Activated CD4-positive, CD25-positive, alpha-beta regulatory T cell (primary cell): Measurements from ENCODE around the gene RNU1-2.
"Not testable (repeated sequence)": the region's sequence is repeated elsewhere in the genome, so short reads cannot be mapped to it uniquely, and the experiment has no call there.

Experiments
- DNase-seq, 4 experiments: peaks; one replicate each; lab custom pipeline; 2025; lab: John Stamatoyannopoulos, UW

Gene RNU1-2

GRCh38 chr1:16888860-16889816 lies 6.6 kb upstream of the RNU1-2 start:
- DNase-seq, result peak in 3 of 4 experiments; percentile 36 to 50 (median 44)

GRCh38 chr1:16890539-16891021 lies 5.2 kb upstream of the RNU1-2 start:
- not testable (repeated sequence) for DNase-seq

- not testable (repeated sequence) for DNase-seq
These were observed 4.7 kb upstream of the RNU1-2 start for GRCh38 chr1:16891057-16891456.

- DNase-seq, result not testable (repeated sequence)
These were observed 2.7 kb upstream of the RNU1-2 start for GRCh38 chr1:16892978-16893525.

- DNase-seq, result not testable (repeated sequence)
These were observed 2.0 kb upstream of the RNU1-2 start for GRCh38 chr1:16893796-16894195.

- not testable (repeated sequence) for DNase-seq
These were observed 1.4 kb upstream of the RNU1-2 start for GRCh38 chr1:16894338-16894737.

GRCh38 chr1:16895233-16895597 lies 565 bp upstream of the RNU1-2 start:
- not testable (repeated sequence) for DNase-seq

GRCh38 chr1:16896316-16897055 lies 706 bp downstream of the RNU1-2 start:
- DNase-seq, result peak; percentile 22 to 74 (median 54)

- DNase-seq, result not testable (repeated sequence)
These were observed 1.9 kb downstream of the RNU1-2 start for GRCh38 chr1:16897653-16898052.

- not testable (repeated sequence) for DNase-seq
These were observed 2.5 kb downstream of the RNU1-2 start for GRCh38 chr1:16898298-16898697.

GRCh38 chr1:16899020-16899419 lies 3.2 kb downstream of the RNU1-2 start:
- not testable (repeated sequence) for DNase-seq

- no peak for DNase-seq
These were observed 5.0 kb downstream of the RNU1-2 start for GRCh38 chr1:16900751-16901150.

GRCh38 chr1:16901371-16901770 lies 5.6 kb downstream of the RNU1-2 start:
- DNase-seq, result not testable (repeated sequence)

- DNase-seq, result no peak
These were observed 7.3 kb downstream of the RNU1-2 start for GRCh38 chr1:16903054-16903453.

- no peak for DNase-seq
These were observed 7.6 kb downstream of the RNU1-2 start for GRCh38 chr1:16903458-16903796.

GRCh38 chr1:16904560-16905109 lies 8.9 kb downstream of the RNU1-2 start:
- DNase-seq, result peak; percentile 97 to 100 (median 98)

GRCh38 chr1:16905110-16905867 lies 9.5 kb downstream of the RNU1-2 start:
- peak in 2 of 4 experiments; percentile 21 to 32 for DNase-seq

GRCh38 chr1:16905868-16906702 lies 10.3 kb downstream of the RNU1-2 start:
- no peak for DNase-seq

GRCh38 chr1:16906873-16907272 lies 11.1 kb downstream of the RNU1-2 start:
- no peak for DNase-seq
